MCF 10A (cell line): ENCODE data around the gene TMEM88. TPM values are rescaled to one million over a fixed set of nuclear protein-coding genes. Genes with fewer than 3 reads are reported as not detected.
A peak's percentile ranks its signal among the peaks of the same experiment; 100 is the strongest.
"Not testable (repeated sequence)": the region's sequence is repeated elsewhere in the genome, so short reads cannot be mapped to it uniquely, and the experiment has no call there.

Source experiments
- BruUV-seq: library from RNA; stranded (reverse); fragments of 400-500 nt; replicated peaks from 2 replicates; lab custom pipeline; 2021; lab: Mats Ljungman, UMichigan
- CTCF ChIA-PET: fragments of 300-600 bp; sonication (Branson Sonifier 250); formaldehyde crosslinking; extraction: SDS; loops from one replicate; lab custom pipeline; 2021; ENCODE audit warnings: antibody characterized with exemption, inconsistent platforms; lab: Yijun Ruan, JAX
- POLR2A ChIA-PET: fragments of 300-600, 350-650 bp; sonication (Branson Sonifier 250); formaldehyde crosslinking; extraction: SDS; loops from one replicate; lab custom pipeline; 2020; ENCODE audit warnings: antibody characterized with exemption, inconsistent platforms; lab: Yijun Ruan, JAX
- DNase-seq: peaks from one replicate; pipeline ENCODE4 v3.0.0-alpha.2; 2018; ENCODE audit not compliant: unreplicated experiment
- H3K27ac Mint-ChIP-seq: one replicate; pipeline ENCODE4 v1.8.0; 2022; ENCODE audit warnings: mild to moderate bottlenecking, low read depth, mixed read lengths; ENCODE audit not compliant: unreplicated experiment
- H3K27me3 Mint-ChIP-seq: one replicate; pipeline ENCODE4 v1.8.0; 2022; ENCODE audit warnings: mixed read lengths; ENCODE audit not compliant: insufficient read depth, unreplicated experiment
- H3K36me3 Mint-ChIP-seq: one replicate; pipeline ENCODE4 v1.8.0; 2022; ENCODE audit warnings: mild to moderate bottlenecking, moderate library complexity, mixed read lengths; ENCODE audit not compliant: insufficient read depth, unreplicated experiment
- H3K4me1 Mint-ChIP-seq: one replicate; pipeline ENCODE4 v1.8.0; 2022; ENCODE audit warnings: mixed read lengths; ENCODE audit not compliant: insufficient read depth, unreplicated experiment
- H3K4me3 Mint-ChIP-seq: one replicate; pipeline ENCODE4 v1.8.0; 2022; ENCODE audit warnings: mild to moderate bottlenecking, moderate library complexity, mixed read lengths; ENCODE audit not compliant: unreplicated experiment
- H3K9me3 Mint-ChIP-seq: one replicate; pipeline ENCODE4 v1.8.0; 2022; ENCODE audit warnings: mixed read lengths; ENCODE audit not compliant: unreplicated experiment
- CTCF ChIP-seq: fragments of 200-600 bp; IDR thresholded peaks from one replicate; pipeline ENCODE4 v1.8.0; 2022; ENCODE audit warnings: antibody characterized with exemption, mild to moderate bottlenecking; ENCODE audit not compliant: unreplicated experiment
- intact Hi-C: fragments of 100-400 bp; cut with micrococcal nuclease; formaldehyde crosslinking; loops from 2 replicates; pipeline ENCODE4 v1.14.1; 2022
- total RNA-seq: library from RNA; stranded (reverse); gene quantifications from 2 replicates; pipeline ENCODE4 v1.2.3, GENCODE V29; 2022

Gene TMEM88
- total RNA-seq, 1 experiment from 2014 or later, result 4.4 TPM

DNA sequence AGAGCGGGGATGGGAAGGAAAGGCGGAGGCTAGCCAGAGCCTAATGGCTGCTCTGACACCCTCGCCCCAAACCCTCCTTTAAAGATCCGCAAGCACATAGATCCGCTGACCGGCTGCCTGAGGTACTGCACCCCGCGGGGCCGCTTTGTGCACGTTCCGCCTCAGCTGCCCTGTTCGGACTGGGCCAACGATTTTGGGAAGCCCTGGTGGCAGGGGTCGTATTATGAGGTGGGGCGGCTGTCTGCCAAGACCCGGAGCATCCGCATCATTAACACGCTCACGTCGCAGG, 3.6 kb downstream of the TMEM88 start:
- Mint-ChIP-seq H3K4me3 (no peak overlapping the region), H3K36me3 (peaks cover 12% of the 10 kb centered on the region), H3K27ac (no peak overlapping the region), H3K4me1 (peaks cover 12% of the 10 kb centered on the region), H3K27me3 (no peaks in the 10 kb centered on the region), H3K9me3 (no peaks in the 10 kb centered on the region)
- ChIA-PET CTCF (interaction anchor here (0.8 to 6.8 kb wide), 8 partner anchors 18 to 199 kb away, joined by 3 to 70 read pairs (median 6); partner anchors contain the start of gene CHD3), POLR2A (interaction anchor here (0.6 to 3.1 kb wide), 9 partner anchors 11 to 183 kb away, joined by 3 to 14 read pairs (median 5); partner anchors contain the start of genes CNTROB, RNF227 and TRAPPC1)
- intact Hi-C loops, result no loop called here
- peak; percentile 59 for TF ChIP-seq CTCF
- DNase-seq, result peak; percentile 56
- BruUV-seq, result TSS peak; percentile 25

DNA sequence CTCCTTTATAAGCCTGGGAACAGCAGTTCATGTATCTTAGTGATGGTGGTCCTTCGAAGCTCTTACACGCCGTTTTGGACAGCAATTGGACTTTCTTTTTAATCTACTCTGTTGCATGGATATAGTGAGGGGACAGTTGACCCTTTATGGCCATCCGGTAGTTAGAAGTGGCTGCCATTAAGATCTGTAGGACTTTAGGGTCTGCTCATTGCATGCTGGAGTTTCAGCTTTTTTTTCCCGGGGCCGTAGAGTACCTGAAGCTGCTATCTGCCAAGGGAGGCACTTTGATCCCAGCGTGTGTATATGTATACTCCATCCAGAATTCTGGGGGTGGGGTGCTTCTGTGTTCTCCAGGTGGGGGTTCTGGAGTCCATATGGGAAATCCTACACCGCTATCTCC, 4.2 kb downstream of the TMEM88 start:
- no peak for TF ChIP-seq CTCF
- Mint-ChIP-seq H3K4me3 (no peak overlapping the region), H3K27ac (no peak overlapping the region), H3K27me3 (no peaks in the 10 kb centered on the region), H3K36me3 (peaks cover 12% of the 10 kb centered on the region), H3K9me3 (no peaks in the 10 kb centered on the region), H3K4me1 (peaks cover 12% of the 10 kb centered on the region)
- intact Hi-C loops, result no loop called here
- ChIA-PET POLR2A (interaction anchor here (0.6 to 3.1 kb wide), 12 partner anchors 11 to 375 kb away, joined by 3 to 14 read pairs (median 4); partner anchors contain the start of genes CNTROB, RNF227 and TRAPPC1), CTCF (interaction anchor here (0.7 to 6.8 kb wide), 13 partner anchors 10 to 198 kb away, joined by 3 to 70 read pairs (median 4); partner anchors contain the start of genes CHD3 and TRAPPC1)
- no peak for DNase-seq
- BruUV-seq, result no TSS peak

- Mint-ChIP-seq H3K9me3 (no peaks in the 10 kb centered on the region), H3K4me1 (peaks cover 11% of the 10 kb centered on the region), H3K36me3 (peaks cover 27% of the 10 kb centered on the region), H3K4me3 (no peak overlapping the region), H3K27ac (no peak overlapping the region), H3K27me3 (no peaks in the 10 kb centered on the region)
- intact Hi-C loops, result loop anchor here (1.0 to 5.0 kb wide), 4 partner anchors 34 to 194 kb away; no protein-coding TSS in a partner anchor
- CTCF ChIA-PET, result interaction anchor here (0.6 to 6.8 kb wide), 31 partner anchors 8 to 467 kb away, joined by 3 to 70 read pairs (median 5); partner anchors contain the start of gene CHD3
- DNase-seq, result peak; percentile 62
- no TSS peak for BruUV-seq
- peak; percentile 75 for TF ChIP-seq CTCF
- POLR2A ChIA-PET, result interaction anchor here (0.6 to 2.2 kb wide), 8 partner anchors 12 to 179 kb away, joined by 3 to 19 read pairs (median 4); partner anchors contain the start of genes CNTROB, KDM6B and TRAPPC1
These were observed 8.0 kb downstream of the TMEM88 start for GRCh38 chr17:7862692-7863437.

DNA sequence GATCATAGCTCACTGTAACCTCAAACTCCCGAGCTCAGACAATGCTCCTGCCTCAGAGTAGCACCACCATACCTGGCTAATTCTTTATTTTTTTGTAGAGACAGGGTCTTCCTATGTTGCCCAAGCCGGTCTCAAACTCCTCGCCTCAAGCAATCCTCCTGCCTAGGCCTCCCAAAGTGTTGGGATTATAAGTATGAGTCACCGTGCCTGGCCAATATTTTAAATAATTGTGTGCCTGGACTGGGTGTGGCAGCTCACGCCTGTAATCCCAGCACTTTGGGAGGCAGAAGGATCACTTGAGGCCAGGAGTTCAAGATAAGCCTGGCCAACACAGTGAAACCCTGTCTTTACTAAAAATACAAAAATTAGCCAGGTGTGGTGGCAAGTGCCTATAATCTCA, 9.5 kb downstream of the TMEM88 start:
- not testable (repeated sequence) for H3K4me3 Mint-ChIP-seq, H3K27me3 Mint-ChIP-seq, BruUV-seq, H3K9me3 Mint-ChIP-seq, DNase-seq, H3K27ac Mint-ChIP-seq
- POLR2A ChIA-PET, result interaction anchor here (1.0 to 2.2 kb wide), 6 partner anchors 9 to 125 kb away, joined by 3 to 19 read pairs (median 4); partner anchors contain the start of genes CNTROB, RNF227 and TRAPPC1
- intact Hi-C loops, result loop anchor here (5.0 kb wide), 1 partner anchor 193 kb away; no protein-coding TSS in a partner anchor
- peaks cover 16% of the 10 kb centered on the region for H3K4me1 Mint-ChIP-seq
- CTCF ChIA-PET, result interaction anchor here (0.6 to 6.8 kb wide), 22 partner anchors 9 to 209 kb away, joined by 3 to 70 read pairs (median 6); partner anchors contain the start of gene CHD3
- H3K36me3 Mint-ChIP-seq, result peaks cover 33% of the 10 kb centered on the region
